Activated T-cell treated with anti-CD3 and anti-CD28 coated beads, Interleukin-2, amount 50 U/mL, for 24 hours (primary cell): ENCODE measurements around the gene LRRC71.

ENCODE experiments used
- DNase-seq: peaks from one replicate; pipeline ENCODE4 v3.0.0-alpha.2; 2020
- H3K27ac Mint-ChIP-seq: 2 replicates; pipeline ENCODE4 v1.8.0; 2020; ENCODE audit warnings: mild to moderate bottlenecking, mixed read lengths
- H3K27me3 Mint-ChIP-seq: 2 replicates; pipeline ENCODE4 v1.8.0; 2020; ENCODE audit warnings: mixed read lengths
- H3K36me3 Mint-ChIP-seq: 2 replicates; pipeline ENCODE4 v1.8.0; 2020; ENCODE audit warnings: low read depth, mixed read lengths
- H3K4me1 Mint-ChIP-seq: 2 replicates; pipeline ENCODE4 v1.8.0; 2020; ENCODE audit warnings: low read depth, mixed read lengths
- H3K4me3 Mint-ChIP-seq: 2 replicates; pipeline ENCODE4 v1.8.0; 2020; ENCODE audit warnings: mild to moderate bottlenecking, moderate library complexity, mixed read lengths
- H3K9me3 Mint-ChIP-seq: 2 replicates; pipeline ENCODE4 v1.8.0; 2020; ENCODE audit warnings: mixed read lengths

Gene LRRC71

DNA sequence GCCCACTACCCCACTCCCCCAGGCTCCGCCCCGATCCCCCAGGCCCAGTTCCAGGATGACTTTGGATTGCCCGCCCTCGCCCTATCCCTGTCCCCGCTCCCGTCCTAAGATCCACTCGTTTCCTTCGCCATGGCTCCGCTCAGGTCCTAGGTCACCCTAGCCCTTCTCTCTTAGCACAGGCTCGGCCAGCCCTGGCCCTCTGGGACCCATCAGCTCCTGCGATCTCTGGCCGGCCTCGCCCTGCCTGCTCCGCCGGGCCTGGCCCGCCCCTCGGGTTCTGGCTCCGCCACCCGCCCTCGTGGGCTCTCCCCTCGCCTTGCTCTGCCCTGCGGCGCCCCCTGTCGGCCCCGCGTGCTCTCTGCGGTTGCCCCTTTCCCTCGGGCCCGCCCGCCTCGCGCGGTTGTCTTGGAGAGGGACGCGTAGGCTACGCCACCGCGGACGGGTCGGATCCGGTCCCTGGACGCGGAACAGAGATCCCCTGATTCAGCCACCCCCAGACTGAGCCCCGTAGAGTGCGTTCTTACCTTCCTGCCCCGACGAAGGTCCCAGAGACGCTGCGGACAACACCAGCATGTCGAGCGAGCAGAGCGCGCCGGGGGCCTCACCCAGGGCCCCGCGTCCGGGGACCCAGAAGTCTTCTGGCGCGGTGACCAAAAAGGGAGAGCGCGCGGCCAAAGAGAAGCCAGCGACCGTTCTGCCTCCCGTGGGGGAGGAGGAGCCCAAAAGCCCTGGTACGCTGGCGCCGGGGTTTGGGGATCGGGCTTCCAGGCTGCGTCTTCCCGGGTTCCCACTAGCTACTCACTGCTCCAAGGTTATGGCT lies at the start of gene LRRC71:
Gene LRRC71, plus strand, starts transcription at position 400 of the 820 bp plus-strand sequence. Its CDS starts 172 bp downstream, at position 572.
- H3K27ac Mint-ChIP-seq, result no peak within 1 kb of the TSS
- no peaks in the 10 kb centered on the region for H3K9me3 Mint-ChIP-seq
- H3K4me1 Mint-ChIP-seq, result peaks cover 11% of the 10 kb centered on the region
- no peak within 1 kb of the TSS for H3K4me3 Mint-ChIP-seq
- DNase-seq, result peak; percentile 81
- H3K27me3 Mint-ChIP-seq, result peaks cover 90% of the 10 kb centered on the region
- no peaks in the 10 kb centered on the region for H3K36me3 Mint-ChIP-seq

DNA sequence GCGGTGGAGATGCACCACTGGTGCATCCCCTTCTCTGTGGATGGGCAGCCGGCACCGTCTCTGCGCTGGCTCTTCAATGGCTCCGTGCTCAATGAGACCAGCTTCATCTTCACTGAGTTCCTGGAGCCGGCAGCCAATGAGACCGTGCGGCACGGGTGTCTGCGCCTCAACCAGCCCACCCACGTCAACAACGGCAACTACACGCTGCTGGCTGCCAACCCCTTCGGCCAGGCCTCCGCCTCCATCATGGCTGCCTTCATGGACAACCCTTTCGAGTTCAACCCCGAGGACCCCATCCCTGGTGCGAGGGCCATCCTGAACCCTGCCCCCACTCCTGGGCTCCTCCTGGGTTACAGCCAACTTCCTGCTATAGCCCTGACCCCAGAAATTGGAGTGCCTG lies 46.8 kb upstream of the LRRC71 start:
- Mint-ChIP-seq H3K4me1 (peaks cover 12% of the 10 kb centered on the region), H3K27ac (no peak overlapping the region), H3K9me3 (no peaks in the 10 kb centered on the region), H3K27me3 (peaks cover 3% of the 10 kb centered on the region), H3K4me3 (no peak overlapping the region), H3K36me3 (no peaks in the 10 kb centered on the region)
- DNase-seq, result no peak

DNA sequence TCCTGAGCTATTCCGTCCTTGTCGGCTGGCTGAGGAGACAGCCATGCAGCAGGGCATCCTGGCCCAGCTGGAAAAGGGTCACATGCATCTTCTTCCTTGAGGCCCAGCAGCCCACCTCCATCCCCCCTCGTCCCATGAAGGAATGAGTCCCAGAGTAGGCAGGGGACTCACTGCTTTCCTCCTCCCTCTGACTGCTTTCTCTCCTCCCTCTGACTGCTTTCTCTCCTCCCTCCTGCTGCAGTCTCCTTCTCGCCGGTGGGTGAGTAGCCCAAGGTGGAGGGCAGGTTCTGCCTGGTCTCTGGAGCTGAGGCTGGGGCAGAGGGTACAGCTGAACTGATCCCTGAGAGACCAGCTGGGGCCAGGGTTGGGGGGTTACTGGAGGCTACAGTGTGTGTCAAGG lies 46.3 kb upstream of the LRRC71 start:
- no peak overlapping the region for H3K4me3 Mint-ChIP-seq
- peaks cover 12% of the 10 kb centered on the region for H3K4me1 Mint-ChIP-seq
- H3K9me3 Mint-ChIP-seq, result no peaks in the 10 kb centered on the region
- no peaks in the 10 kb centered on the region for H3K36me3 Mint-ChIP-seq
- peaks cover 5% of the 10 kb centered on the region for H3K27me3 Mint-ChIP-seq
- DNase-seq, result no peak
- H3K27ac Mint-ChIP-seq, result no peak overlapping the region

DNA sequence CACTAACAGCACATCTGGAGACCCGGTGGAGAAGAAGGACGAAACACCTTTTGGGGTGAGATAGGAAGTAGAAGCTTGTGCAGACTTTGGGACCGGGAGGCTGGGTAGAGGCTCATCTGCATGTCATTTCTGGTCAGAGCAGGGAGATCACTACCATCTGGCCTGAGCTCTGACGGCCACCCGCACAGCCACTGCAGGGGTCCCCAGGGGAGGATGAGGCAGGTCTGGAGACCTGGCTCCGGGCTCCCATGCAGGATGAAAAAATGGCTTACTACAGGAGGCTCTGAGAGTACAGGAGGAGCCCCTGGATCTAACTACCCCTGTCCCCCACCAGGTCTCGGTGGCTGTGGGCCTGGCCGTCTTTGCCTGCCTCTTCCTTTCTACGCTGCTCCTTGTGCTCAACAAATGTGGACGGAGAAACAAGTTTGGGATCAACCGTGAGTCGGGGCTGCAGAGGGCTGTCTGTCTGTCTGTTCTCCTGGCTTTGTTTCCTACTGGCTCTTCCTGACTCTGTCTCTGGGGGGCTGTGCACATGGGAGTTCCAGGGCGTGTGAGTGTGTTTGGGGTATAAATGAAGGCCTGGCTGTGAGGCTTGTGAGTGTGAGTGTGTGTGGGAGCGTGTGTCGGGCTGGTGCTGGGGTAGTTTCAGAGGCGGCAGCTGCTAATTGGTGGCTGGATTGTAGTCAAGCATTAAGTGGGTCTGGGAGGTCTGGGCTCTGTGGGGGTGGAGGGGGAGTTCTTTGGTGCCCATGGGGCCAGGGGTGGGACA lies 45.7 kb upstream of the LRRC71 start:
- Mint-ChIP-seq H3K36me3 (no peaks in the 10 kb centered on the region), H3K4me1 (peaks cover 12% of the 10 kb centered on the region), H3K4me3 (no peak overlapping the region), H3K27ac (no peak overlapping the region), H3K27me3 (peaks cover 7% of the 10 kb centered on the region), H3K9me3 (no peaks in the 10 kb centered on the region)
- DNase-seq, result no peak

DNA sequence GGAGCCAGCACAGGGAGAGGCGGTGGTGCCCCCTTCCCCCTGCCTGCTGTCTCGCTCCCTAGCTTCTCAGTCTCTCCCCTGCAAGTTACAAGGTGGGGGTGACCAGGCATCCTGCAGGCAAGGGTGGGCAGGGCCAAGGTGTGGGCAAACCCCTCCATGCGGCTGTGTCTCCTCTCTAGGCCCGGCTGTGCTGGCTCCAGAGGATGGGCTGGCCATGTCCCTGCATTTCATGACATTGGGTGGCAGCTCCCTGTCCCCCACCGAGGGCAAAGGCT lies 45.2 kb upstream of the LRRC71 start:
- no peak for DNase-seq
- H3K4me1 Mint-ChIP-seq, result peaks cover 9% of the 10 kb centered on the region
- no peak overlapping the region for H3K4me3 Mint-ChIP-seq
- H3K27me3 Mint-ChIP-seq, result peaks cover 7% of the 10 kb centered on the region
- H3K27ac Mint-ChIP-seq, result no peak overlapping the region
- H3K9me3 Mint-ChIP-seq, result no peaks in the 10 kb centered on the region
- H3K36me3 Mint-ChIP-seq, result no peaks in the 10 kb centered on the region

DNA sequence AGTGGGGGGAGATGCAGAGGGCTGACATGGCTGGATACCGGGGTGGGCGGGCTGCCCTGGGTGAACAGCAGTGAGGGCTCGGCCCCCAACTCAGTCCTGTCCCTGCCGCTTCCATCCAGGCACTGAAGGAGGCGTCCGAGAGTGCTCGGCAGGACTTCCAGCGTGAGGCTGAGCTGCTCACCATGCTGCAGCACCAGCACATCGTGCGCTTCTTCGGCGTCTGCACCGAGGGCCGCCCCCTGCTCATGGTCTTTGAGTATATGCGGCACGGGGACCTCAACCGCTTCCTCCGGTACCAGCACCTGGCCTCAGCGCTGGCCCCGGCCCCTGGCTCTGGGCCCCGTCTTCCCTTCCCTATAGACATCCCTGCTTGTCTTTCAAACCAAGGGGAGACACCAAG lies 44.2 kb upstream of the LRRC71 start:
- Mint-ChIP-seq H3K27ac (no peak overlapping the region), H3K4me1 (no peaks in the 10 kb centered on the region), H3K27me3 (peaks cover 7% of the 10 kb centered on the region), H3K9me3 (no peaks in the 10 kb centered on the region), H3K36me3 (no peaks in the 10 kb centered on the region), H3K4me3 (no peak overlapping the region)
- DNase-seq, result no peak

DNA sequence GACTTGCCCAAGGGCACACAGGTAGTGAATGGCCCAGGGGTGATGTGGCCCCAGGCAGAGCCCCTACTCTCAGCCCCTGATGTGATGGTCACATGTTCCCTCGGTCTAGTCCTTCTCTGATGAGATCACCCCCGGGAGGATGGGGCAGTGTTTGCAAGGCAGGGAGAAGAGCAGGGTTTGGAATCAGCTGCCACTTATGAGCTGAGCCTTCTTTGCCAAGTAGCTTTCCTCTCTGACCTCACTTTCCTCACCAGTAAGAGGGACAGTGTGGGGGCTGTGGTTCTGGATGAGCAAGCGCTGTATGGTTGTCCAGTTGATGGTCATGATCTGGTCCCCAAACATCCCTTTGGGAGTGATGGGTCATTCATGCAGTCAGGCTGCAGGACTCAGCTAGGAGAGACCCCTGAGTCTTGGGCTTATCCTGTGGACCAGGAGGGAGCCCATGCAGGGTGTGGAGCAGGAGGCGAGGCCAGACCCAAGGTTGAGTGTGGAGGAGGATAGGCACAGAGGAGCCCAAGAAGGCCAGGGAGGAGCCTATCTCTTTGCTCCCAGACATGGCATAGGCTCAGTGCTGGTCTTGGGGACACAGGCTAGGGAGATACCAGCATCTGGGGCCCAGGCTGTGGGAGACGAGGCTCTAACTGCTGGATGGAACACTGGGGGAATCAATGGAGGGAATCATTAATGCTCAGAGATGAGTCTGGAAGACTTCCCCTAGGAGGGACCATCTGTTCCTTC lies 42.8 kb upstream of the LRRC71 start:
- H3K9me3 Mint-ChIP-seq, result no peaks in the 10 kb centered on the region
- no peak for DNase-seq

DNA sequence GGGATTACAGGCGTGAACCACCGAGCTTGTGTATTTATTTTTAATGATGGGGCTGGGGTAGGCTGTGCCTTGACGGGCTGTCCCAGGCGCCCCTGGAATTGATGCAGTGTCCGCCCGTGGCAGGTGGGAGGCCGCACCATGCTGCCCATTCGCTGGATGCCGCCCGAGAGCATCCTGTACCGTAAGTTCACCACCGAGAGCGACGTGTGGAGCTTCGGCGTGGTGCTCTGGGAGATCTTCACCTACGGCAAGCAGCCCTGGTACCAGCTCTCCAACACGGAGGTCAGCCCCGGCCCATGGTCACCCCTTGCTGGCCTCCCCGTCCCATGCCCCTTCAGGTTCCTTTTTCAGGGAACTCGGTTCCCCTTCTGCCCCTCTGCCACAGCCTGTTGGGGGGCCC lies 40.6 kb upstream of the LRRC71 start:
- H3K36me3 Mint-ChIP-seq, result no peaks in the 10 kb centered on the region
- no peaks in the 10 kb centered on the region for H3K9me3 Mint-ChIP-seq
- H3K4me3 Mint-ChIP-seq, result no peak overlapping the region
- DNase-seq, result no peak
- no peak overlapping the region for H3K27ac Mint-ChIP-seq
- H3K4me1 Mint-ChIP-seq, result no peaks in the 10 kb centered on the region
- peaks cover 12% of the 10 kb centered on the region for H3K27me3 Mint-ChIP-seq

More for the DNA sequence above, 42.8 kb upstream of the LRRC71 start:
- no peak overlapping the region for H3K27ac Mint-ChIP-seq
- H3K27me3 Mint-ChIP-seq, result peaks cover 7% of the 10 kb centered on the region
- no peaks in the 10 kb centered on the region for H3K36me3 Mint-ChIP-seq
- no peak overlapping the region for H3K4me3 Mint-ChIP-seq
- no peaks in the 10 kb centered on the region for H3K4me1 Mint-ChIP-seq

DNA sequence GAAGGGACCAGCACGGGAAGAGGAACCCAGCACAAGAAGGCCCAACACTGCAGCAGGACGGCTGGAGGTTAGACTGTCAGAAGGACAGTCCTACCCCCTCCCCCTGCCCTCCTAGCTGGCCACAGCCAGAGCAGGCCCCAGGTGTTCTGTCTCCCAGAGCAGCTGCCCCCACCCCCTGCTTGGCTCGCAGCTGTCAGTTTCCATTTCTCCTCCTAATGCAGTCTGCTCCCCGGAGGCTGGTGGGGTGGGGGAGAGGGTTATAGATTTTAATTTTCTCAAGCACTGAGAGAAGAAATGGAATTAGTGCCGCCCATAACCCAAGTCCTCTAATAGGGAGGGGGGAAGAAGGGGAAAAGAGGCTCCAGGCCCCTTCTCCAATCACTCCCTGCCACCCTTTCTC lies 40.0 kb upstream of the LRRC71 start:
- no peaks in the 10 kb centered on the region for H3K4me1 Mint-ChIP-seq
- no peak overlapping the region for H3K27ac Mint-ChIP-seq
- no peak overlapping the region for H3K4me3 Mint-ChIP-seq
- H3K9me3 Mint-ChIP-seq, result no peaks in the 10 kb centered on the region
- no peak for DNase-seq
- peaks cover 12% of the 10 kb centered on the region for H3K27me3 Mint-ChIP-seq
- H3K36me3 Mint-ChIP-seq, result no peaks in the 10 kb centered on the region

DNA sequence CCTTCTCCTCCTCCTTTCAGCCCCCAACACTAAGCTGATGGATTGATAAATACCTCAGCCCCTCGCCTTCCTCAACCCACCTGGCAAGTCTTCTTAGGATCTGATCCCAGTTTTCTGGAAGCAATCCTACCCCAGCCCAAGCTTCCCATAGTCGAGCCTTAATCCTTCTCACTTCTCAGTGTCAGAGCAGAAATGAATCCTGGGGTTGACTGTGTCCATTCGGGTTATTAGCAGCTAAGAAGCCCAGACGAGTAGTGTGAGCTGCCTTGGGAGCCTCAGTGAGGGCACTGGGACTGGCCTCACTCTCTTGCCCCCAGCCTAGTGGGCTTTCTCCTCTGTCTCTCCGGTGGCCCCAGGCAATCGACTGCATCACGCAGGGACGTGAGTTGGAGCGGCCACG lies 39.3 kb upstream of the LRRC71 start:
- no peaks in the 10 kb centered on the region for H3K36me3 Mint-ChIP-seq
- H3K27ac Mint-ChIP-seq, result no peak overlapping the region
- H3K4me1 Mint-ChIP-seq, result no peaks in the 10 kb centered on the region
- no peaks in the 10 kb centered on the region for H3K9me3 Mint-ChIP-seq
- DNase-seq, result no peak
- no peak overlapping the region for H3K4me3 Mint-ChIP-seq
- H3K27me3 Mint-ChIP-seq, result peaks cover 14% of the 10 kb centered on the region

DNA sequence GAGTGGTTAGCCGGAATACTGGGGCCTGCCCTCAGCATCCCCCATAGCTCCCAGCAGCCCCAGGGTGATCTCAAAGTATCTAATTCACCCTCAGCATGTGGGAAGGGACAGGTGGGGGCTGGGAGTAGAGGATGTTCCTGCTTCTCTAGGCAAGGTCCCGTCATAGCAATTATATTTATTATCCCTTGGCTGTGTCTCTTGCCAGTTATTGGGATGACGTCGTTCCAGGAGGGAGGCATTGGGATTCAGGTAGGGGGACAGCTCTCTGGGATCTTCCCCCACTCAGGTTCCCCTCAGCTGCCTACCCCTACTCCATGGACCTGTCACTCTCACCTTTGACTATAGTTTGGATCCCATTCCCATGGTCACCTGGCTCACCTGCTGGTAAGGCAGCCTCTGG lies 38.8 kb upstream of the LRRC71 start:
- no peak overlapping the region for H3K27ac Mint-ChIP-seq
- peaks cover 19% of the 10 kb centered on the region for H3K27me3 Mint-ChIP-seq
- no peak overlapping the region for H3K4me3 Mint-ChIP-seq
- no peaks in the 10 kb centered on the region for H3K9me3 Mint-ChIP-seq
- DNase-seq, result no peak
- no peaks in the 10 kb centered on the region for H3K36me3 Mint-ChIP-seq
- H3K4me1 Mint-ChIP-seq, result no peaks in the 10 kb centered on the region

DNA sequence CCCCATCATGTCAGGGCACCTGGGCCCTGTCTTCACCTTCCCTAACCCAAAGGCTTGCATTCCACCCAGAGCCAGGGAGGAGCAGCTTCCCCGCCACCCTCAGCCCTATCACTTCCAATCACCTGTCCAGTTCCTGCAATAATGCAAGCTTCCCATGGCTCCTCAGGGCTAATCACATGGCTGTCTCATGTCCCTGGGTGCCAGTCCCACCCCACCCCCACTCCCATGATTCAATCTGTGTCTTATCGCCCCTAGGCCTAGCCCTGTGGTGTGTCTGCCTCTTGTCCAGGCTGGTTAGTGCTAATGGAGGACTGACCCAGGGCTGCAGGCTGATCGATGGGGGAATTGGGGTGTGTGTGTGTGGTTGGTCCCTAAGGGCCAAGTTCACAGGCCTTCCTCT lies 37.9 kb upstream of the LRRC71 start:
- Mint-ChIP-seq H3K36me3 (no peaks in the 10 kb centered on the region), H3K4me1 (no peaks in the 10 kb centered on the region), H3K4me3 (no peak overlapping the region), H3K27ac (no peak overlapping the region), H3K9me3 (no peaks in the 10 kb centered on the region), H3K27me3 (peaks cover 22% of the 10 kb centered on the region)
- DNase-seq, result no peak

DNA sequence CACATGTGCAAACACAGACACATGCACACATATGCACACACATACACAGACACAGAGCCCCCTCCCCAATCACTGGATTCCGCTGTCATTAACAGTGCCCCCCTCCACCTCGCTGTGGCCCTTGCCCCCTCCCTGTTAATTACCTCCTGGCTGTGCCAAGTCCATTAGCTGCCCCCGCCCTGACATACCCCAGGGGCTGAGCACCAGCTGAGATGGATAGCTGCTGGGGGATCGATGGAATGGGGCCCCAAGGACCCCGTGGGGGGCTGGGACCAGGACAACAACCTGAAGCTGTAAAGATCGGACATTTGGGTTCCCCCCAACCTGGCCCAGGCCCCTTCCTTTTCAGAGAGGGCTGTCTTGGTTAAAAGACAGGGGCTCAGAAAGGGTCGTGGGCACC lies 36.5 kb upstream of the LRRC71 start:
- no peak overlapping the region for H3K4me3 Mint-ChIP-seq
- DNase-seq, result no peak
- H3K27me3 Mint-ChIP-seq, result peaks cover 23% of the 10 kb centered on the region
- H3K27ac Mint-ChIP-seq, result no peak overlapping the region
- H3K36me3 Mint-ChIP-seq, result no peaks in the 10 kb centered on the region
- no peaks in the 10 kb centered on the region for H3K9me3 Mint-ChIP-seq
- H3K4me1 Mint-ChIP-seq, result no peaks in the 10 kb centered on the region

DNA sequence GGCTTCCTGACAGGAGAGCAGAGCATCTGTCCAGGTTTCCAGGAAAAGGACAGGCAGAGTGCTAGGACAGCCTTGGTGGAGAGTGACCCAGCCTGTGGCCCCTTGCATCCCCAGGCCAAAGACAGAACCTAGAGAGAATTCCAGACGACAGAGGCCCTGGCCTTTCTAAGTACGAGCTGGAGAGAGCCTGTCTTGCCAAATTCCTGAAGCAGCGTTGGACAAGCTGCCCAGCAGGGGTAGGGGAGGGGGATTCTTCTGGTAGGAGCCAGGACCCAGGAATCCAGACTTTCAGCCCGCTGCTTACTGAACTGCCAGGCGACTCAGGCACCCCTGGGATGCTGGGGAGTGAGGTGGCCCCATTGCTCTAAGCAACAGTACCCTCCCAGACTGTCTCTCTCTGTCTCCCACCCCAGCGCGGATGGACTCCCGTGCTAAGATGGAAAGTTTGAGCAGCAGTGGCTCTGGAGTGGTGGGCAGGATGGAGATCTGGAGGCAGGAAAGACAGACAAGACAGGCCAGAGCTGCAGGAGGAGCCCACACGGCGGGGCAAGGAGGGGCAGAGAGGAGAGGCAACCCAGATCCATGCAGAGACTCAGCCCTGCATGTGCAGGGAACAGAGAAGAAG lies 35.8 kb upstream of the LRRC71 start:
- no peak for DNase-seq
- H3K9me3 Mint-ChIP-seq, result no peaks in the 10 kb centered on the region
- peaks cover 23% of the 10 kb centered on the region for H3K27me3 Mint-ChIP-seq
- no peaks in the 10 kb centered on the region for H3K4me1 Mint-ChIP-seq
- no peaks in the 10 kb centered on the region for H3K36me3 Mint-ChIP-seq
- no peak overlapping the region for H3K27ac Mint-ChIP-seq
- H3K4me3 Mint-ChIP-seq, result no peak overlapping the region
